ENCODE results near the gene MYO18A. TPM values are rescaled to one million over a fixed set of nuclear protein-coding genes. Genes with fewer than 3 reads are reported as not detected.
"Not testable (repeated sequence)": the region's sequence is repeated elsewhere in the genome, so short reads cannot be mapped to it uniquely, and the experiment has no call there.

Gene MYO18A
- total RNA-seq, 3 donors from 2014 or later (not counting 1 experiment from before 2014, with no cell fraction given), result 110 to 117 (median 115) TPM

DNA sequence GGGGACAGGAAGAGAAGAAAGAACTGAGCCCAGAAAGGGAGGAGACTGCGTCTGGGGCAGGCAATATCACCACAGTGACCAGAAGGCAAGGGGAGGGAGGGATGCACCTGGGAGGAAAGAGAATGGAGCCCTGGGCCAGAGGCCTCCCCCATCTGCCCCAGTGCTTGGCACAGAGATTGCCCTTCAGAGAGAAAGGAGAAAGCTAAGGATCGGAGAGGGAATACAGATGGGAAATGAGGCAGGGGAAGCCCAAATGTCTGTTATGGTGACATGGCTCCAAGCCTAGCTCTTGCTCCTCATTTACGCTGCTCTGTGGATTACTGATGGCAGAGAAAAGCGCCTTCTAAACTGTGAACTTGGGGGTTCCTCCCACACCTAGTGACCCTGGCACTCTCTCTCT is 90.1 kb downstream of the MYO18A start:
- no peaks in the 10 kb centered on the region for H3K27me3 ChIP-seq (ENCODE audit: control insufficient read depth, insufficient read depth, low read length)
- TF ChIP-seq, protein P1, sequence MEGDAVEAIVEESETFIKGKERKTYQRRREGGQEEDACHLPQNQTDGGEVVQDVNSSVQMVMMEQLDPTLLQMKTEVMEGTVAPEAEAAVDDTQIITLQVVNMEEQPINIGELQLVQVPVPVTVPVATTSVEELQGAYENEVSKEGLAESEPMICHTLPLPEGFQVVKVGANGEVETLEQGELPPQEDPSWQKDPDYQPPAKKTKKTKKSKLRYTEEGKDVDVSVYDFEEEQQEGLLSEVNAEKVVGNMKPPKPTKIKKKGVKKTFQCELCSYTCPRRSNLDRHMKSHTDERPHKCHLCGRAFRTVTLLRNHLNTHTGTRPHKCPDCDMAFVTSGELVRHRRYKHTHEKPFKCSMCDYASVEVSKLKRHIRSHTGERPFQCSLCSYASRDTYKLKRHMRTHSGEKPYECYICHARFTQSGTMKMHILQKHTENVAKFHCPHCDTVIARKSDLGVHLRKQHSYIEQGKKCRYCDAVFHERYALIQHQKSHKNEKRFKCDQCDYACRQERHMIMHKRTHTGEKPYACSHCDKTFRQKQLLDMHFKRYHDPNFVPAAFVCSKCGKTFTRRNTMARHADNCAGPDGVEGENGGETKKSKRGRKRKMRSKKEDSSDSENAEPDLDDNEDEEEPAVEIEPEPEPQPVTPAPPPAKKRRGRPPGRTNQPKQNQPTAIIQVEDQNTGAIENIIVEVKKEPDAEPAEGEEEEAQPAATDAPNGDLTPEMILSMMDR (IDR thresholded peaks at IDR 0.05), result no peak
- no peak overlapping the region for H3K4me3 ChIP-seq (ENCODE audit: low read length)
- ATAC-seq, result no peak
- peak overlapping the region in 1 of 2 donors; percentile 48 for H3K27ac Mint-ChIP-seq
- no peak overlapping the region for H3K27ac ChIP-seq (ENCODE audit: low read length)
- H3K36me3 Mint-ChIP-seq, result peaks cover 14% of the 10 kb centered on the region
- intact Hi-C loops (cut with micrococcal nuclease), result no loop called here
- no peaks in the 10 kb centered on the region for H3K9me3 Mint-ChIP-seq
- H3K27me3 Mint-ChIP-seq (ENCODE audit: low read depth in 2 of 2), result no peaks in the 10 kb centered on the region
- no peaks in the 10 kb centered on the region for H3K4me1 ChIP-seq (ENCODE audit: control insufficient read depth, insufficient read depth, low read length)
- peaks cover 88% of the 10 kb centered on the region for H3K36me3 ChIP-seq (ENCODE audit: control insufficient read depth, insufficient read depth, low read length)
- H3K4me1 Mint-ChIP-seq, result no peaks in the 10 kb centered on the region
- no peaks in the 10 kb centered on the region for H3K9me3 ChIP-seq (ENCODE audit: control insufficient read depth, insufficient read depth, low read length)
- DNase-seq, result no peak
- WGBS (ENCODE audit: insufficient coverage), result 79% methylated on average over 4 of the region's 4 CpGs
- no peak overlapping the region for H3K4me3 Mint-ChIP-seq

DNA sequence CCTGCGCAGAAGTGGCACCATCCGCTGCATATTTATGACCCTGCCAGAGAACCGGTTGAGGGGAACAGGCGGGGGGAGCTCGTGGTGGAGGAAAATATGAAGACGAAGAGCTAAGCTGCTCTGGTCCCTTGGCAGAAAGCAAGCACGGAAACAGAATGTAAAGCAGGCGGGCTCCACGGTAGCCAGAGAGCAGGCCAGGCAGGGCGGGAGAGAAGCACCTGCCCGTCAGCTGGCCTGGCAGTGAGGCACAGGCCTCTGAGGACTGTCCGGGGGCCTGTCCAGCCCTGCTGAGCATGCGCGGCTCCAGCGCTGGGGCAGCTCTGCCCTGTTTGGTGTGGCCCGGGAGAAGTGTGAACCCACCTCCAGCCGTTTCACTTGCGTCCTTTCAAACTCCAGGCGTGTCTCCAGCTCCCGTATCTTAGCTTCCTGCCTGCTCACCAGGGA is 90.6 kb downstream of the MYO18A start:
- H3K4me3 ChIP-seq (ENCODE audit: low read length), result no peak overlapping the region
- no peak overlapping the region for H3K27ac ChIP-seq (ENCODE audit: low read length)
- H3K4me3 Mint-ChIP-seq, result no peak overlapping the region
- peaks cover 86% of the 10 kb centered on the region for H3K36me3 ChIP-seq (ENCODE audit: control insufficient read depth, insufficient read depth, low read length)
- no peak for DNase-seq
- H3K9me3 Mint-ChIP-seq, result no peaks in the 10 kb centered on the region
- ATAC-seq, result no peak
- 92% methylated on average over 20 of the region's 20 CpGs for WGBS (ENCODE audit: insufficient coverage)
- no peaks in the 10 kb centered on the region for H3K4me1 Mint-ChIP-seq
- no peaks in the 10 kb centered on the region for H3K4me1 ChIP-seq (ENCODE audit: control insufficient read depth, insufficient read depth, low read length)
- H3K27me3 Mint-ChIP-seq (ENCODE audit: low read depth in 2 of 2), result no peaks in the 10 kb centered on the region
- H3K9me3 ChIP-seq (ENCODE audit: control insufficient read depth, insufficient read depth, low read length), result no peaks in the 10 kb centered on the region
- peaks cover 14% of the 10 kb centered on the region for H3K36me3 Mint-ChIP-seq
- TF ChIP-seq, protein P1 (IDR thresholded peaks at IDR 0.05), result no peak
- no peaks in the 10 kb centered on the region for H3K27me3 ChIP-seq (ENCODE audit: control insufficient read depth, insufficient read depth, low read length)
- H3K27ac Mint-ChIP-seq, result peak overlapping the region in 1 of 2 donors; percentile 48
- intact Hi-C loops (cut with micrococcal nuclease), result no loop called here

DNA sequence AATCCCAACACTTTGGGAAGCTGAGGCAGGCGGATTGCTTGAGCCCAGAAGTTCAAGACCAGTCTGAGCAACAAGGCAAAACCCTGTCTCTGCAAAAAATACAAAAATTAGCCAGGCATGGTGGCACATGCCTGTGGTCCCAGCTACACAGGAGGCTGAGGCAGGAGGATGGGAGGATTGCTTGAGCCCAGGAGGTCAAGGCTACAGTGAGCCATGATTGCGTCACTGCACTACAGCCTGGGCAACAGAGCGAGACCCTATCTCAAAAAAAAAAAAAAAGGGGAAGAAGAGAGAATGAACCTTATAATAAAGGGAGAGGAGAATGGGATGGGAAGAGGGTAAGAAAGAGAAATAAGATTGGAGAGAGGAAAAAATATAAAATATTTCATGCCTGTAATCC is 91.4 kb downstream of the MYO18A start:
- 98% methylated on average over 3 of the region's 3 CpGs for WGBS (ENCODE audit: insufficient coverage)
- H3K4me1 ChIP-seq (ENCODE audit: control insufficient read depth, insufficient read depth, low read length); H3K9me3 ChIP-seq (ENCODE audit: control insufficient read depth, insufficient read depth, low read length); ATAC-seq; H3K4me3 ChIP-seq (ENCODE audit: low read length); H3K27ac ChIP-seq (ENCODE audit: low read length); H3K9me3 Mint-ChIP-seq; H3K4me3 Mint-ChIP-seq; H3K4me1 Mint-ChIP-seq; H3K27me3 Mint-ChIP-seq (ENCODE audit: low read depth in 2 of 2); H3K27me3 ChIP-seq (ENCODE audit: control insufficient read depth, insufficient read depth, low read length); H3K27ac Mint-ChIP-seq; intact Hi-C loops (cut with micrococcal nuclease); DNase-seq: not testable (repeated sequence)
- peaks cover 77% of the 10 kb centered on the region for H3K36me3 ChIP-seq (ENCODE audit: control insufficient read depth, insufficient read depth, low read length)
- H3K36me3 Mint-ChIP-seq, result peaks cover 20% of the 10 kb centered on the region

DNA sequence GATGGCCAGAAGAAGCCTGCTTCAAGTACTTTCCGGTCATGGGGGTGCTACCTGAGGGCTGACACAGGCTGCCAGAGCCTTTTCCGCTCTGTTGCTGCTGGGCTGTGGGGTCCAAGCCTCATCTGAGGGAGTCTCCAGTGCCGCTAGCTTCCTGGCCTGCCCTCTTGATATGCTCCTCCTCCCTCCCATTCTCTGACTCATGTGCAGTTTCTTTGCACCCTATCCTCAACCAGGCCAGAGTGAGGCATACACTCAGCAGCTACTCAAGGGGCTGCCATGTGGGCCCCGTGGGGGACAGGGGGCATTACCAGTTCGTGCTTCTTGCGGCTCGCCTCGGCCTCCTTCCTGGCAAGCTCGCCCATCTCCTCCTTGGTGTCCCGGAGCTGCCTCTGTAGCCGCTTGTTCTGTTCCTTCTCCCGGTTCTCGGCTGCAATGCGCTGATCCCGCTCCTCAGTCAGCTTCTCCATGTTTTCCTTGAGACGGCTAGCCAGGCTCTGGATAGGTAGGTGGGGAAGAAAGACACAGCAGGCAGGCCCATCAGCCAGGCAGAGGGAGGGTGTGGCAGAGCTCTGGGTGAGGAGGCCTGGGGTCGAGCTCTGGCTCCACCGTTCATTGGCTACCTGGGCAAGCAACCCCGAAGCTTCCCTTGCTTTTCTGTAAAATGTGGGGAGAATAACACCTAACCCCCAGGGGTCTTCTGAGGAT is 93.4 kb downstream of the MYO18A start:
- peaks cover 61% of the 10 kb centered on the region for H3K36me3 ChIP-seq (ENCODE audit: control insufficient read depth, insufficient read depth, low read length)
- no peaks in the 10 kb centered on the region for H3K27me3 ChIP-seq (ENCODE audit: control insufficient read depth, insufficient read depth, low read length)
- whole genome bisulfite sequencing (ENCODE audit: insufficient coverage), result 97% methylated on average over 17 of the region's 19 CpGs
- TF ChIP-seq, protein P1 (IDR thresholded peaks at IDR 0.05), result no peak
- H3K27ac ChIP-seq (ENCODE audit: low read length), result no peak overlapping the region
- H3K4me1 ChIP-seq (ENCODE audit: control insufficient read depth, insufficient read depth, low read length), result no peaks in the 10 kb centered on the region
- H3K36me3 Mint-ChIP-seq, result peaks cover 20% of the 10 kb centered on the region
- intact Hi-C loops (cut with micrococcal nuclease), result no loop called here
- ATAC-seq, result no peak
- H3K4me3 ChIP-seq (ENCODE audit: low read length), result no peak overlapping the region
- no peak overlapping the region for H3K27ac Mint-ChIP-seq
- no peaks in the 10 kb centered on the region for H3K9me3 ChIP-seq (ENCODE audit: control insufficient read depth, insufficient read depth, low read length)
- no peaks in the 10 kb centered on the region for H3K9me3 Mint-ChIP-seq
- DNase-seq, result no peak
- H3K27me3 Mint-ChIP-seq (ENCODE audit: low read depth in 2 of 2), result no peaks in the 10 kb centered on the region
- H3K4me3 Mint-ChIP-seq, result no peak overlapping the region
- H3K4me1 Mint-ChIP-seq, result no peaks in the 10 kb centered on the region

Data from natural killer cell (primary cell).